GM12878 (cell line): ENCODE data around the gene EIF3D. TPM values are rescaled to one million over a fixed set of nuclear protein-coding genes. Genes with fewer than 3 reads are reported as not detected.
"Not testable (repeated sequence)": the region's sequence is repeated elsewhere in the genome, so short reads cannot be mapped to it uniquely, and the experiment has no call there.

Source experiments
- ATAC-seq: fragments of 200-7000 bp; cut with Tn5 transposase; 3 replicates; pipeline ENCODE4 v1.9.1; 2020; ENCODE audit warnings: mild to moderate bottlenecking, moderate library complexity
- BruUV-seq: library from RNA; stranded (reverse); fragments of 400-500 nt; replicated peaks from 2 replicates; lab custom pipeline; 2021; lab: Mats Ljungman, UMichigan
- CTCF ChIA-PET: fragments of 300-600 bp; sonication (Branson Sonifier 250); formaldehyde crosslinking; extraction: SDS; loops from one replicate; lab custom pipeline; 2021; ENCODE audit warnings: inconsistent platforms; lab: Yijun Ruan, JAX
- POLR2A ChIA-PET: fragments of 350-600 bp; formaldehyde crosslinking; extraction: SDS; loops from one replicate; lab custom pipeline; 2021; ENCODE audit warnings: inconsistent platforms; lab: Charles Lee
- RAD21 ChIA-PET: fragments of 300-600 bp; sonication (Branson Sonifier 250); formaldehyde crosslinking; loops from one replicate; lab custom pipeline; 2023; ENCODE audit warnings: antibody characterized with exemption; ENCODE audit not compliant: unreplicated experiment; lab: Charles Lee
- SMC1A ChIA-PET: fragments of 300-600 bp; sonication (Branson Sonifier 250); formaldehyde crosslinking; loops from one replicate; lab custom pipeline; 2023; ENCODE audit not compliant: unreplicated experiment, uncharacterized antibody; lab: Charles Lee
- DNase-seq: peaks from one replicate; pipeline ENCODE4 v3.0.0-alpha.2; 2011; ENCODE audit warnings: low read depth, low spot score
- FAIRE-seq: peaks from 3 replicates; lab custom pipeline; 2011; peaks lifted over from hg19 to GRCh38; lab: Jason Lieb, UNC
- H2AFZ ChIP-seq: 2 replicates; pipeline ENCODE4 v1.6.0; 2011; ENCODE audit warnings: low read depth, low read length, control low read depth; ENCODE audit not compliant: control insufficient read depth
- H3K27ac ChIP-seq: 2 replicates; pipeline ENCODE4 v1.5.1; 2011; ENCODE audit warnings: control low read depth; ENCODE audit not compliant: control insufficient read depth, insufficient read depth
- H3K27me3 ChIP-seq, 2 experiments: replicated peaks in 1 of 2; 2 replicates each; pipeline versions ENCODE4 v1.6.0 to v1.6.1; 2011; ENCODE audit warnings: low read length in 1 of 2; ENCODE audit not compliant: control insufficient read depth in 2 of 2, insufficient read depth in 2 of 2
- H3K36me3 ChIP-seq, 2 experiments: 2 replicates each; pipeline ENCODE4 v1.5.1; 2011; ENCODE audit warnings: low read length in 1 of 2; ENCODE audit not compliant: control insufficient read depth in 2 of 2, insufficient read depth in 2 of 2
- H3K4me1 ChIP-seq: 2 replicates; pipeline ENCODE4 v1.6.1; 2011; ENCODE audit warnings: mild to moderate bottlenecking, low read length, moderate library complexity, mixed read lengths; ENCODE audit not compliant: control insufficient read depth, insufficient read depth
- H3K4me2 ChIP-seq: 2 replicates; pipeline ENCODE4 v1.6.0; 2011; ENCODE audit warnings: control low read depth; ENCODE audit not compliant: control insufficient read depth, insufficient read depth
- H3K4me3 ChIP-seq: fragments of 200-600 bp; sonication (generic); 2 replicates; pipeline ENCODE4 v1.5.1; 2016
- H3K79me2 ChIP-seq: 2 replicates; pipeline ENCODE4 v1.6.0; 2011; ENCODE audit warnings: low read length; ENCODE audit not compliant: control insufficient read depth, insufficient read depth
- H3K9ac ChIP-seq: 2 replicates; pipeline ENCODE4 v1.8.0; 2011; ENCODE audit warnings: low read length, control low read depth, mixed read lengths; ENCODE audit not compliant: control insufficient read depth, insufficient read depth
- H3K9me3 ChIP-seq: replicated peaks from 3 replicates; pipeline ENCODE4 v1.5.1; 2011; ENCODE audit warnings: mild to moderate bottlenecking, low read length; ENCODE audit not compliant: control insufficient read depth, insufficient read depth
- H4K20me1 ChIP-seq: 2 replicates; pipeline ENCODE4 v1.6.0; 2011; ENCODE audit not compliant: control insufficient read depth, insufficient read depth
- BRCA1 ChIP-seq: IDR thresholded peaks from 2 replicates; pipeline ENCODE4 v1.6.1; 2011; ENCODE audit warnings: low read depth, low read length, improper control_type of control experiment
- JUNB ChIP-seq: IDR thresholded peaks from 2 replicates; pipeline ENCODE4 v1.6.1; 2016; ENCODE audit warnings: antibody characterized with exemption, mild to moderate bottlenecking
- MEF2B ChIP-seq: fragments of 450-650 bp; IDR thresholded peaks from 2 replicates; pipeline ENCODE4 v1.6.1; 2018; ENCODE audit warnings: mild to moderate bottlenecking, moderate library complexity; ENCODE audit not compliant: partially characterized antibody, poor library complexity, severe bottlenecking
- NFXL1 ChIP-seq: fragments of 450-650 bp; IDR thresholded peaks from 2 replicates; pipeline ENCODE4 v1.6.1; 2017; ENCODE audit warnings: antibody characterized with exemption, mild to moderate bottlenecking, borderline replicate concordance
- RELA ChIP-seq: fragments of 450-650 bp; IDR thresholded peaks from 2 replicates; pipeline ENCODE4 v1.8.0; 2014; ENCODE audit warnings: borderline replicate concordance; ENCODE audit not compliant: partially characterized antibody
- WGBS: methylation state at CpG from one replicate; pipeline ENCODE4 v1.1.6; 2016; ENCODE audit warnings: low lambda C conversion rate; ENCODE audit not compliant: insufficient replicate concordance, insufficient coverage; ENCODE audit errors: missing lambda C conversion rate; 5-methylcytosine and 5-hydroxymethylcytosine counted together
- in situ Hi-C: fragments of 300-500 bp; cut with MboI; formaldehyde crosslinking; loops from 9 replicates; pipeline ENCODE4 v1.14.3; 2018; ENCODE audit warnings: mixed read lengths
- intact Hi-C: fragments of 100-400 bp; cut with micrococcal nuclease; formaldehyde crosslinking; loops from one replicate; pipeline ENCODE4 v1.14.2; 2022; ENCODE audit not compliant: unreplicated experiment
- polyA plus RNA-seq, 11 experiments: library from polyadenylated mRNA; depleted of rRNA in 4 of 11; unstranded in 6 of 11; stranded (reverse) in 5 of 11; fragments of >200 nt; fragmentation: Nextera tagmentation in 4 of 11; fragmentation: Illumina TruSeq in 1 of 11; extraction: Ambion mirVana in 4 of 11; extraction: Trizol in 1 of 11; gene quantifications; 1 replicate in 1 of 11; 2 replicates in 10 of 11; pipeline versions ENCODE4 v1.2.1 to v1.2.3, GENCODE V29; 2011 to 2016; ENCODE audit warnings: inconsistent platforms in 2 of 11, missing spikeins in 2 of 11, low read depth in 1 of 11
- total RNA-seq, 4 experiments: library from RNA; depleted of rRNA in 3 of 4; stranded (reverse); fragments of >200 nt in 3 of 4; fragmentation: Illumina TruSeq in 1 of 4; extraction: Trizol in 1 of 4; gene quantifications; 2 replicates each; pipeline versions ENCODE4 v1.2.1 to v1.2.3, GENCODE V29; 2013 to 2021

Gene EIF3D
- total and polyA plus RNA-seq, 10 of the 15 experiments (the other 5 are each of a cell fraction or from before 2014, with no cell fraction given), result 240 to 558 (median 420) TPM

DNA sequence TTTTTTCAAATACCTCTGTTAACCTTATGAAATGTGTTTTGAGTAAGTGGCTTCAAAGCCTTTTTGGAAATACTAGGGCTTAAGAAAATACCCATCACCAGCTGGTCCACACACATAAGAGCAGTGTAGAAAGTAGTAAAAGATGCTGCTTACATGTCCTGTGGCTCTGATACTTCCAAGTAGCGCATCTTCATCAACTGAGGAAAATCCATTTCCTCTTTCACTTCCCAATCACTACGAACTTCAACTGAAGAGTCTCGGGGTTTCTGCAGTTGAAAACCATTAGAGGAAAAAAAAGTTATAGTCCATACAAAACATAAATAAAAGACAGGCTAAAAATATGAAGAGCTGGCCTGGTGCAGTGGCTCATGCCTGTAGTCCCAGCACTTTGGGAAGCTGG lies 8.5 kb downstream of the EIF3D start (continued):
- TF ChIP-seq MEF2B, result no peak
- TF ChIP-seq JUNB, result no peak
- TF ChIP-seq BRCA1, result no peak

DNA sequence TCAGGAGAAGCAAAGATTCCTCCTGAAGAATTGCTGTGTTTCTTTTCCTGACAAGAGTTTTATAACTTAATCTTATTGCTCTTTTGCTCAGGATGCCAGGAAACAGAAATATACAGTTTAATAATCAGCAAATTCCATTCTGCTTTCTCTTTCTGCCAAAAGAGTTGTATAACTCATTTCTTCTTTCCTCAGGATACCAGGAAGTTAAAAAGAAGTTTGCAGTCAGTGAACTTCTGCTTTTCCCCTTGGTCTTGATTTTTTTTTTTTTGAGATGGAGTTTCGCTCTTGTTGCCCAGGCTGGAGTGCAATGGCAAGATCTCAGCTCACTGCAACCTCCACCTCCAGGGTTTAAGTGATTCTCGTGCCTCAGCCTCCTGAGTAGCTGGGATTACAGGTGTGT lies 9.1 kb downstream of the EIF3D start:
- RAD21 ChIA-PET, BruUV-seq, H3K4me2 ChIP-seq, H3K27me3 ChIP-seq, H3K4me1 ChIP-seq, DNase-seq, H3K27ac ChIP-seq, H4K20me1 ChIP-seq, intact Hi-C loops, FAIRE-seq, H3K9me3 ChIP-seq, SMC1A ChIA-PET, H2AFZ ChIP-seq, H3K9ac ChIP-seq, H3K79me2 ChIP-seq, H3K4me3 ChIP-seq, ATAC-seq: not testable (repeated sequence)
- WGBS, result 100% methylated on average over 2 of the region's 2 CpGs
- in situ Hi-C loops, result loop anchor here (25.0 kb wide), 1 partner anchor 1108 kb away; the partner anchor contains the start of gene MCM5
- H3K36me3 ChIP-seq, result peaks cover 45 to 68% of the 10 kb centered on the region in 2 experiments
- ChIA-PET CTCF (interaction anchor here (1.5 to 1.7 kb wide), 2 partner anchors 9 to 10 kb away, joined by 4 to 6 read pairs; no protein-coding TSS in a partner anchor), POLR2A (interaction anchor here (0.9 kb wide), 1 partner anchor 9 kb away, joined by 5 read pairs; no protein-coding TSS in a partner anchor)

DNA sequence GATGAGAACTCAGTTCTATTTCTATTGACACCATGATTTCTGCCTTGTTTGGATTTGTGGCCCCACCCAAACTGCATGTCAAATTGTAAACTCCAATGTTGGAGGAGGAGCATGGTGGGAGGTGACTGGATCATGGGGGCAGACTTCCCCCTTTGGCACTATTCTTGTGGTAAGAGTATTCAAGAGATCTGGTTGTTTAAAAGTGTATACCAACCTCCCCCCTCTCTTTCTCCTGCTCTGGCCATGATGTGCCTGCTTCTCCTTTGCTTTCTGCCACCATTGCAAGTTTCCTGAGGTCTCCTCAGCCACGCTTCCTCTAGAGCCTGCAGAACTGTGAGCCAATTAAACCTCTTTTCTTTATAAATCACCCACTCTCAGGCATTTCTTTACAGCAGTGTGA lies 14.2 kb downstream of the EIF3D start:
- Histone ChIP-seq H3K9ac (no peak overlapping the region), H4K20me1 (no peaks in the 10 kb centered on the region; the same call in 1 of the 2 replicates), H3K4me2 (no peak overlapping the region), H3K36me3 (peaks cover 55 to 59% of the 10 kb centered on the region in 2 experiments), H3K27ac (no peak overlapping the region), H2AFZ (no peak overlapping the region)
- intact Hi-C loops (no loop called here), in situ Hi-C loops (loop anchor here (25.0 kb wide), 1 partner anchor 1102 kb away; the partner anchor contains the start of gene MCM5)
- TF ChIP-seq NFXL1 (no peak), RELA (no peak)
- TF ChIP-seq, all 136 proteins: peak for 0
- TSS peak; percentile 16 for BruUV-seq
- SMC1A ChIA-PET, result no interaction called here
- CTCF ChIA-PET, result no interaction called here
- no peak for FAIRE-seq
- 94% methylated on average over 1 of the region's 1 CpG for WGBS
- Histone ChIP-seq H3K4me1 (no peaks in the 10 kb centered on the region), H3K27me3 (no peaks in the 10 kb centered on the region), H3K4me3 (no peak overlapping the region), H3K79me2 (no peaks in the 10 kb centered on the region), H3K9me3 (no peaks in the 10 kb centered on the region)
- RAD21 ChIA-PET, result no interaction called here
- POLR2A ChIA-PET, result no interaction called here
- no peak for ATAC-seq
- no peak for DNase-seq
